Measurements from ENCODE around the gene LAMA1.

DNA sequence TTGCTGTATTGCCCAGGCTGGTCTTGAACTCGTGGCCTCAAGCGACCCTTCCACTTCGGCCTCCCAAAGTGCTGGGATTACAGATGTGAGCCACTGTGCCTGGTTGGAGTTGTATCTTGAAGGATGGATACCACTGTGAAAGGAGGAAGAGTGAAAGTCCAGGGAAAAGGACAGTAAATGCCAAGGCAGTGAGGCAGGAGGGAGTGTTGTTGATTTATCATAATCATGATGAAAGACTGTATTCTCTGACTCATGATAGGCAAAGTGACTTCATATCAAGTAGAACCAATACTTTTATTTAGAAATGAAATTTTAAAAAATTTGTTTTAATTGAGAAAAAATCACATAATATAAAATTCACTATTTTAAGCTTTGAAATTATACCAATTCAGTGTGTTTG lies 225.8 kb downstream of the LAMA1 start:
- TF ChIP-seq, protein P1, sequence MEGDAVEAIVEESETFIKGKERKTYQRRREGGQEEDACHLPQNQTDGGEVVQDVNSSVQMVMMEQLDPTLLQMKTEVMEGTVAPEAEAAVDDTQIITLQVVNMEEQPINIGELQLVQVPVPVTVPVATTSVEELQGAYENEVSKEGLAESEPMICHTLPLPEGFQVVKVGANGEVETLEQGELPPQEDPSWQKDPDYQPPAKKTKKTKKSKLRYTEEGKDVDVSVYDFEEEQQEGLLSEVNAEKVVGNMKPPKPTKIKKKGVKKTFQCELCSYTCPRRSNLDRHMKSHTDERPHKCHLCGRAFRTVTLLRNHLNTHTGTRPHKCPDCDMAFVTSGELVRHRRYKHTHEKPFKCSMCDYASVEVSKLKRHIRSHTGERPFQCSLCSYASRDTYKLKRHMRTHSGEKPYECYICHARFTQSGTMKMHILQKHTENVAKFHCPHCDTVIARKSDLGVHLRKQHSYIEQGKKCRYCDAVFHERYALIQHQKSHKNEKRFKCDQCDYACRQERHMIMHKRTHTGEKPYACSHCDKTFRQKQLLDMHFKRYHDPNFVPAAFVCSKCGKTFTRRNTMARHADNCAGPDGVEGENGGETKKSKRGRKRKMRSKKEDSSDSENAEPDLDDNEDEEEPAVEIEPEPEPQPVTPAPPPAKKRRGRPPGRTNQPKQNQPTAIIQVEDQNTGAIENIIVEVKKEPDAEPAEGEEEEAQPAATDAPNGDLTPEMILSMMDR (IDR thresholded peaks at IDR 0.05) = no peak
- TF ChIP-seq POLR2A (IDR thresholded peaks at IDR 0.05) = no peak
- TF ChIP-seq EP300 (IDR thresholded peaks at IDR 0.05) = no peak
